Breast epithelium (tissue), 3 donors: ENCODE results near the gene GRM4.

ENCODE experiments used
- POLR2A ChIP-seq: fragments of 450-650 bp; IDR thresholded peaks from one replicate; pipeline ENCODE4 v1.6.1; 2016; ENCODE audit warnings: antibody characterized with exemption, mild to moderate bottlenecking, moderate library complexity
- POLR2AphosphoS5 ChIP-seq, 3 donors: sonication (generic); formaldehyde crosslinking; IDR thresholded peaks; one replicate each; pipeline ENCODE4 v1.6.1; 2017; ENCODE audit warnings: antibody characterized with exemption in 3 of 3
- TF ChIP-seq, protein P1 (sequence below), 3 donors: fragments of 450-650 bp; IDR thresholded peaks; one replicate each; pipeline ENCODE4 v1.5.1; 2016 to 2017; ENCODE audit warnings: antibody characterized with exemption in 3 of 3, mild to moderate bottlenecking in 3 of 3, moderate library complexity in 3 of 3

DNA sequence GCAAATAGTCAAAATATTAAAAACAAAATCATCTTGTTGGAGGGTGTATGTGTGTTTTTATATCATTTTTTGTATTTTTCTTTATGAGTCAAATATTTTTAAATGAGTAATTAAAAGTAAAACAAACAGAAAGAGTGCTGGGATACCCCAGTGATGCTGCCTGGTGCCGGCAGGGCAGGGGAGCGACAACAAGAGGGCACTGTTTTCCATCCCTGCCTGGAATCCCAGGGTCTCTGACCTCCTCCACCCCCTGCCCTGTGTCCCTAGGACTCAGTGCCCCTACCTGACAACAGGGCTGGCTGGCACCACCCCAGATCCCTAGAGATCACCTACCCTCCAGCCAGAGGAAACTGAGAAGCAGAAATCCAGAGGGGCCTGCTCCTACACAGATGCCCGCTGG is 48.9 kb upstream of the GRM4 start:
- TF ChIP-seq, protein P1, sequence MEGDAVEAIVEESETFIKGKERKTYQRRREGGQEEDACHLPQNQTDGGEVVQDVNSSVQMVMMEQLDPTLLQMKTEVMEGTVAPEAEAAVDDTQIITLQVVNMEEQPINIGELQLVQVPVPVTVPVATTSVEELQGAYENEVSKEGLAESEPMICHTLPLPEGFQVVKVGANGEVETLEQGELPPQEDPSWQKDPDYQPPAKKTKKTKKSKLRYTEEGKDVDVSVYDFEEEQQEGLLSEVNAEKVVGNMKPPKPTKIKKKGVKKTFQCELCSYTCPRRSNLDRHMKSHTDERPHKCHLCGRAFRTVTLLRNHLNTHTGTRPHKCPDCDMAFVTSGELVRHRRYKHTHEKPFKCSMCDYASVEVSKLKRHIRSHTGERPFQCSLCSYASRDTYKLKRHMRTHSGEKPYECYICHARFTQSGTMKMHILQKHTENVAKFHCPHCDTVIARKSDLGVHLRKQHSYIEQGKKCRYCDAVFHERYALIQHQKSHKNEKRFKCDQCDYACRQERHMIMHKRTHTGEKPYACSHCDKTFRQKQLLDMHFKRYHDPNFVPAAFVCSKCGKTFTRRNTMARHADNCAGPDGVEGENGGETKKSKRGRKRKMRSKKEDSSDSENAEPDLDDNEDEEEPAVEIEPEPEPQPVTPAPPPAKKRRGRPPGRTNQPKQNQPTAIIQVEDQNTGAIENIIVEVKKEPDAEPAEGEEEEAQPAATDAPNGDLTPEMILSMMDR (IDR thresholded peaks at IDR 0.05) = no peak
- TF ChIP-seq POLR2A = no peak
- TF ChIP-seq POLR2AphosphoS5 (IDR thresholded peaks at IDR 0.05) = no peak
